HG03432 (cell line): Measurements from ENCODE around the gene PRSS38.
"Not testable (repeated sequence)": the region's sequence is repeated elsewhere in the genome, so short reads cannot be mapped to it uniquely, and the experiment has no call there.

Source experiments
- ATAC-seq: cut with Tn5 transposase; IDR thresholded peaks from one replicate; pipeline ENCODE4 v1.9.1; 2021; ENCODE audit warnings: mild to moderate bottlenecking, moderate library complexity; ENCODE audit not compliant: unreplicated experiment

PRSS38 gene

DNA sequence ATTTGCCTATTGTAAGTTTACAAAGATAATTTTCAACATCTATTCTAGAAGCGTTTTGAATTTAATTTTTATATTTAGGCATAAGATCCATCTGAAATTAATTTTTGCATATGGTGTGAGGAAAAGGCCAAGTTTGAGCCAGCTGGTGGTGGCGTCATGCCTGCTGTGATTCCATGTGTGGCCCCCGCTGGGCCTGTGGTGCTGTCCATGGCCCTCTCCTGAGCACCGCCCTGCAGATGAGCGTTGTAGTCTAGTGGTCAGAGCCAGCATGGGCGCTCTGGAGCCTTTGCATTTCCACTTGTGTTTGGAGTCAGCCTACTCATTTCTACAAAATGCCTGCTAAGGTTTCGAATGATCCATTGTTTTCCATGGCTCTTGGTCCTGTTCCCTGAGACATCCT, 22.7 kb downstream of the PRSS38 start:
- ATAC-seq: no peak

DNA sequence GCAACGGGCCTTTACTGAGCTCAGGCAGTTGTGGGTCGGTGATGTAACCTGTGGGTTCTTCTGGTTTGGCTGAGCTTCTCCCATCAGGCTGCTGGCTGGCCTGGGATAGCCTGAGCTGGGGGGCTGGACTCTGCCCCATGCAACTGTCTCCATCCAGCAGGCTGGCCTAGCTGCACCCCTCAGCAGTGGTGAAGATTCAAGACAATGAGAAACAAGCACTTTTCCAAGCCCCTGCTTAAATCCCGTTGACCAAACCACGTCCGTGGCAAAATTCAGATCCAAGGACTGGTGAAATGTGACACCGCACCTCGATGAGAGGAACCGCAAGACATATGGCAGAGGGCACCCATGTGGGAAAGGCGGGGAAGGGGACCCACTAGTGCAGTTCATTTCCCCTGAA, 25.6 kb downstream of the PRSS38 start:
- ATAC-seq: no peak

DNA sequence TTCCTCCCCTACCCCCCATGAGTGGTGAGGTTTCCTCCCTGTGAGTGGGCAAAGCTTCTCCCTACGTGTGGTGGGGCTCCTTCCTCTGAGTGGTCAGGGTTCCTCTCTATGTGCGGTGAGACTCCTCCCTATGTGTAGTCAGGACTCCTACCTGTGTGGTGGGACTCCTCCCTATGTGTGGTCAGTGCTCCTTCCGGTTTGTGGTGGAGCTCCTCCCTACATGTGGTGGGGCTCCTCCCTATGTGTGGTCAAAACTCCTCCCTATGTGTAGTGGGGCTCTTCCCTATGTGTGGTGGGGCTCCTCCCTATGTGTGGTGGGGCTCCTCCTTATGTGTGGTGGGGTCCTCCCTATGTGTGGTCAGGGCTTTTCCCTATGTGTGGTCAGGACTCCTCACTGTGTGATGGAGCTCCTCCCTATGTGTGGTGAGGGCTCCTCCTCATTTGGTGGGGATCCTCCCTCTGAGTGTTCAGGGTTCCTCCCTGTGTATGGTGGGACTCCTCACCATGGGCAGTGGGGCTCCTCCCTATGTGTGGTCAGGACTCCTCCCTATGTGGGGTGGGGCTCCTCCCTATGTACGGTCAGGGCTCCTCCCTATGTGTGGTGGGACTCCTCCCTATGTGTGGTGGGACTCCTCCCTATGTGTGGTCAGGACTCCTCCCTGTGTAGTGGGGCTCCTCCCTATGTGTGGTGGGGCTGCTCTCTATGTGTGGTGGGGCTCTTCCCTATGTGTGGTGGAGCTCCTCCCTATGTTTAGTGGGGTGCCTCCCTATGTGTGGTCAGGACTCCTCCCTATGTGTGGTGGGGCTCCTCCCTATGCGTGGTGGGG, 29.1 kb downstream of the PRSS38 start:
- no peak for ATAC-seq

DNA sequence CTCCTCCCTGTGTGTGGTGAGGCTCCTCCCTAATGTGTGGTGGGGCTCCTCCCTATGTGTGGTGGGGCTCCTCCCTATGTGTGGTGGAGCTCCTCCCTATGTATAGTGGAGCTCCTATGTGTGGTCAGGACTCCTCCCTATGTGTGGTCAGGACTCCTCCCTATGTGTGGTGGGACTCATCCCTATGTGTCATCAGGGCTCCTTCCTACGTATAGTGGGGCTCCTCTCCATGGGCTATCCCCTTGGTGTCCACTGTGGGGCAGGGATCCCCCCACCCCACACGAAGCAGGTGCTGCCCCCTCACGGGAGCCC, 29.6 kb downstream of the PRSS38 start:
- ATAC-seq: no peak

DNA sequence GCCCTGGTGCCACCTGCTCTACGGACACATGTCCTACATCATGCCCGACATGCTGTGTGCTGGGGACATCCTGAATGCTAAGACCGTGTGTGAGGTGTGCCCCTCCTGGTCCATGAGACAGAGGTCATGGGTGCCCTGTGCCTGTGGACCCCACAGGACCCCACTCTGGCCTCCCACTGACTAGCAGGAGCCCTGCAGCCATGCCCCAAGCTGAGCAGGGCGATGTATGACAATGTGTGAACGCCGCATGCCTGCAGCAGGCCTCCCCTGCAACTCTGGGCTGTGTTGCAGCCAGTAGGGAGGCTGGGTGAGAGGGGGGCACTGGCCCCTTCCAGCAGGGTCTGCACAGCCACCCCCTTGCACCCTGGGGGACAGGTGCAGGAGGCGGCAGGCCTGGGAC, 30.0 kb downstream of the PRSS38 start:
- ATAC-seq: no peak

DNA sequence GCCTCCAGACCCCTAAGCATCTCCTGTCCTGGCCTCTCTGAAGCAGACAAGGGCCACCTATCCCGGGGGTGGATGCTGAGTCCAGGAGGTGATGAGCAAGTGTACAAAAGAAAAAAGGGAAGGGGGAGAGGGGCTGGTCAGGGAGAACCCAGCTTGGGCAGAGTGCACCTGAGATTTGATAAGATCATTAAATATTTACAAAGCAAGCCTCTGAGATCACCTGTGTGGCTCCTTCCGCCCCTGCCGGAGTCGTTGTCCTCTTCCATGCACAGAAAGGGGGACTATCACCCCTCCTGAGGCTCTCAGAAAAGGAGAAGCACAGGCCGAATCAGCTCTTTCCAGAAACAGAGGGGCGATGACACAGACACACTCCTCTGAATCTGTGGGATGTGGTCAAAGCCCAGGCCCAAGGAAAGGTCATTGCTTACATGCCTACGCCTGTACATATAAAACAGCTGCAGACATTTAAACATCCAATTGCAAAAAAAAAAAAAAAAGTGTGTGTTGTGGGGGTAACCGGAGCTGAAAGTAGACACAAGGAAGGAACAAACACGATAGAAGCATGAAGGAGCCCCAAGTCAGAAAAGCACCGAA, 30.9 kb downstream of the PRSS38 start:
- no peak for ATAC-seq

DNA sequence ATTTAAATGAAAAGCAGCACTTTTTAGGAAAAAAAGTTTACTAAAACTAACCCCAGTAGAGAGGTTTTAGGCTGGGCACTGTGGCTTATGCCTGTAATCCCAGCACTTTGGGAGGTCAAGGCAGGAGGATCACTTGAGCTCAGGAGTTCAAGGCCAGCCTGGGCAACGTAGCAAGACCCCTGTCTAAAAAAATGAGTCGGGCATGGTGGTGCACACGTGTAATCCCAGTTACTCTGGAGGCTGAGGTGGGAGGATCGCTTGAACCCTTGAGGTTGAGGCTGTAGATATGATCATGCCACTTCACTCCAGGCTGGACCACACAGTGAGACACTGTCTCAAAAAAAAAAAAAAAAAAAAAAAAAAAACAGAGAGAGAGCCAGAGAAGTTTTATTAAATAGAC, 31.6 kb downstream of the PRSS38 start:
- not testable (repeated sequence) for ATAC-seq

DNA sequence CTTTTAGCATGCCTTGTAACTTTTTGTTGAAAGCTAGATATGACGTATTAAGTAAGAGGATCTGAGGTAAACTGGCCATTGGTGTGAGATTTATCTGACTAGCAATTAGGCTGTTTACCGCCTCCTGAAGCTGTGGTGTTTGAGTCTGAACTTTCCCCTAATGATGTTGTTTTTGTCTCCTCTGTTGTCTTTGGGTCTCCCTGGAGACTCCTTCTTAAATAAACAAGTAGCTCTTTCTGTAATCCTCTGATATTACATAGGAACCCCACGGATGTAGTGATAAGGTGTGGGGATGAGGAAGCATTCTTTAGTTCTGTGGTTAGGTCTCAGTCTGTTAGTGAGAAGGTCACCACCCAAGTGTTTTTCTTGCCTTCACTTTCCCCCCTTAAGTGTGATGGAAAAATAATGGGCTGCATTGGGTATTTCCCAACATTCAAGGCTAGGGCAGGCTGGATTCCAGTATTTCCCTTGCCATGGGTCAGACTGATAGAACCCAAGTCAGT, 33.0 kb downstream of the PRSS38 start:
- ATAC-seq: no peak

DNA sequence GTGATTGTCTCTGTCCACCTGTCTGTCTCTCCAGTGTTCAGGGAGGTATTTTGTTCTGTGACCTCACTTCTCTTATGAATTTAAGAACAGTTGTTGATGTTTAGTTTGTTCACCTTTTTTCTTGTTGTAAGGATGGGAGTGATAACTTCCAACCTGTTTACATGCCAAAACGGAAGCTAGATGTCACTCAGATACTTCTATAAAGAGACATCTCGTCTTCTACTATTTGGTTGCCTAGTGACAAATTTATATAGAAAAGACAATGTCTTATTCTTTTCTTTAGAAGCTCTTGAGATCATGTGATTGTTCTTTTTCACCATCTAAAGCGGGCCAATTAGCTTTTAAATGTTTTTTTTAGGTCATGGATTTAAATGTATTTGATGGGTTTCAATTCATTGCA, 33.8 kb downstream of the PRSS38 start:
- ATAC-seq: no peak

DNA sequence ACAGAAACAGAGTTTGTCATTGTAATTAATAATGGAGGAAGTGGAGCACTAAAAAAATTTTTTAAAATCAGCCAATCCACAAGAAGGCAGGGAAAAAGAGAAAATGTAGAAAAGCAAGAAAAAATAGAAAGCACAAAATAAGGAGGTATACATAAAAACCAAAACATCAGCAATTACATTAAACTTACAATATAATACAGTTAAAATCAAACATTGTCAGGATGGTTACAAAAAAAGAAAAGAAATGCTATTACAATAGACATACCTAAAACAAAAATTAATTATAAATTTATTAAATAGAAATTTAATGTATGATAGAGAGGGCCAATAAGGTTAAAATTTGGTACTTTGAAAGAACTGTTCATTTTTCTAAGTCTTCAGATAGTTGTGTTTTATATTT, 38.7 kb downstream of the PRSS38 start:
- ATAC-seq: no peak

DNA sequence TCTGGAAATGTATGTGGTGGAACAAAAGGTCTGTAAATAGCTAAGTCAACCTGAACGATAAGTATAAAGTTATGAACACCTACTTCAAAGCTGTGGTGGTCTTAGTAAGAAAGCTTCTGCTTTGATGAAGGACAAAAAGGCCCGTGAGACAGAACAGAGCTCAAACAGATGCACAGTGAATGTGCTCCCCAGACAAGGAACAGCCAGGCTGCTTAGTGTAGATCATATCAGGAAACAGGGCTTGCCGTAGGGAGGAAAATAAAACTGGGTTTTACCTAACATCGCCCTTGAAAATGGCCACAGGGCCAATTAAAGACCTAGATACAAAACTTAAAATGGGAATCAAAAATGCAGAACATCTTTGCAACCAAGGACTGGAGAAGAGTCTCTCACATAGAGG, 40.2 kb downstream of the PRSS38 start:
- ATAC-seq: no peak

DNA sequence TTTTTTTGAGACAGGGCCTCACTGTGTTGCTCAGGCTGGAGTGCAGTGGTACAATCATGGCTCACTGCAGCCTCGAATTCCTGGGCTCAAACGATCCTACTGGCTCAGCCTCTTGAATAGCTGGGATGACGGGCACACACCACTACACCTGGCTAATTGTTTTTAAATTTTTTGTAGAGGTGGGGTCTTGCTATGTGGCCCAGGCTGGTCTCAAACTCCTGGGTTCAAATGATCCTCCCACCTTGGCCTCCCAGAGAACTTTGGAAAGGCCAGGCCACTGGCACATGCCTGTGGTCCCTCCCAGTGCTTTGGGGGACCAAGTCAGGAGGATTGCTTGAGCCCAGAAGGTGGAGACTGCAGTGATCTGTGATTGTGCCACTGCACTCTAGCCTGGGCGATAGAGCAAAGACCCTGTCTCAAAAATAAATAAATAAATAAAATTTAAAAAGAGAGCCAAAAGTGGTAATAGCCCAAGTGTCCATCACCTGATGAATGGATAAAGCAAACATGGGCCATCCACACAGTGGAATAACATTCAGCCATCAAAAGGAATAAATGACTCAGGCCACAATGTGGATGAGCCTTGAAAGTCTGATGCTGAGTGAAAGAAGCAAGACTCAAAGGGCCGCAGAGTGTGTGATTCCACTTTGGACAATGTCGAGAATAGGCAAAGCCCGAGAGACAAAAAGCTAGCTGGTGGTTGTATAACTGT, 40.8 kb downstream of the PRSS38 start:
- no peak for ATAC-seq

DNA sequence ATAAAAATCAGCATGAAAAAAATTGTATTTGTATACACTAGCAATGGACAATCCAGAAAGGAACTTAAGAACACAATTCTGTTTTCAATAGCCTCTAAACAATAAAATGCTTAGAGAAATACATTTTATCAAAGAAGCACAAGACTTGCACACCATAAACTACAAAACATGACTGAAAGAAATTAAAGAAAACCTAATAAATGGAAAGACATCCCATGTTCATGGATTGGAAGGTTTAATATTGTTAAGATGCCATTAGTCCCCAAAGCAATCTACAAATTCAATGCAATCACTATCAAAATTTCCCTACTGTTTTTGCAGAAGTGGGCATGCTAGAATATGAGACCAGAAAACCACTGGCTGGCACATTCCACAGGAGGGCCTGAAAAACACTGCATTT, 49.4 kb downstream of the PRSS38 start:
- ATAC-seq: no peak

DNA sequence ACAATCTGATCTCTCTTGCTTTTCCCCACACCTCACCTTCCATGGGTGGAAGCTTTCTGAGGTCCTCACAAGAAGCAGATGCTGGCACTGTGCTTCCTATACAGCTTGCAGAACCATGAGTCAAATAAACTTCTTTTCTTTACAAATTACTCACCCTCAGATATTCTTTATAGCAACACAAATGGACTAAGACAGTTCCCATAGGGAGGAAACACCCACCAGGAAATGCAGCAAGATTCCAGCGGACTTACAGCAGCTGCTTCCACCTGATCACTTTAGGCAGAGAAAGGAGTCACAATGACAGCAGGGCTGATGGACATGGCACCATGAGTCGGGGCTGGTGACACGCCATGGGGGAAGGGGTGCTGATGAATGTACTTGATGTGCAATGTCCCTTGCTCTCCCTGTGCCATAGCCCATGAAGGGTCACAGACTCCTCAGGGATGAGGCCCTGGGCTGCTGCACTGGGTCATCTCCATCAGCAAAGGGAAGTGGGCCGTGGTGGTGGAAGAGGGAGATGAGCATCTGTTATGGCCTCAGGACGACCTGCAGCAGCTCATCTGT, 53.9 kb downstream of the PRSS38 start:
- no peak for ATAC-seq

DNA sequence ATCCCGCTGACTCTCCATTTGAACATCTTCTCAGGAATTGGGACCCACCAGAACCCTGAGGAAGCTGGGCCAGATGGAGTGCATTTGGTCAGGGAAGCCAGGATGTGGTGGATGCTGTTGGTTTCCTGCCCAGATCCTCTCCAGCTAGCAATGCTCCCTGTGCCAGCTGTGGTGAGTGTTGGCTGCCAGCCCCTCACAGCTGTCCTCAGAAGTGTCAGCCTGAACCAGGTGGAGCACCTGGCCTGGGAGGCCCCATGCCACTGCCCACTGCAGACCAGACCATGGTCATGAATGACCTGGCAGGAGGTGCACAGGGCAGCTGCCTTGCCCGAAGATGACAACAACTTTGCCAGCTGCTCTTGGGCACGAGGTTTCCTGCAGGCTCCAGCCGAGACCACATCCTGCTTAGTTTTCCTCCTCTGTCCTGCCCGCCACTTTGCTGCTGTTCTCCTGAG, 54.4 kb downstream of the PRSS38 start:
- no peak for ATAC-seq

DNA sequence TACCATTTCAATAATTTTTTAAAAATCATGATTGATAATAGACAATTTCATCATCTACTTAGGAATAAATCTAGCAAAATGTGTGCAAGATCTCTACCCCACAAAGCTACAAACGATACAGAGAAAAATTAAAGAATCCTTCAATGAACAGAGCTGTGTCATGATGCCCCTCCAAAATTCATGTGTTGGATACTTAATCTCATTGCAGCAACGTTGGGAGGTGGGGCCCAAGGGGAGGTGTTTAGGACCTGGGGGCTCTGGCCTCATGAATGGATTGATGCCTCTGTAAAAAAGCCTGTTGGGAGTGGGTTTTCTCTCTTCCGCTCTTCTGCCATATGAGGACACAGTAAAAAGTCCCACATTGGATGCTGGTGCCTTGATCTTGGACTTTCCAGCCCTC, 54.9 kb downstream of the PRSS38 start:
- ATAC-seq: no peak

DNA sequence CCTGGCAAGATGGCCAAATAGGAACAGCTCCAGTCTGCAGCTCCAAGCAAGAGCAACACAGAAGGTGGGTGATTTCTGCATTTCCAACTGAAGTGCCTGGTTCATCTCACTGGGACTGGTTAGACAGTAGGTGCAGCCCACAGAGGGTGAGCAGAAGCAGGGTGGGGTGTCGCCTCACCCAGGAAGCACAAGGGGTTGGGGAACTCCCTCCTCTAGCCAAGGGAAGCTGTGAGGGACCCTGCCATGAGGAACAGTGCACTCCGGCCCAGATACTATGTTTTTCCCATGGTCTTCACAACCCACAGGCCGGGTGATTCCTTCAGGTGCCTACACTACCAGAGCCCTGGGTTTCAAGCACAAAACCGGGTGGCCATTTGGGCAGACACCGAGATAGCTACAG, 56.4 kb downstream of the PRSS38 start:
- not testable (repeated sequence) for ATAC-seq

DNA sequence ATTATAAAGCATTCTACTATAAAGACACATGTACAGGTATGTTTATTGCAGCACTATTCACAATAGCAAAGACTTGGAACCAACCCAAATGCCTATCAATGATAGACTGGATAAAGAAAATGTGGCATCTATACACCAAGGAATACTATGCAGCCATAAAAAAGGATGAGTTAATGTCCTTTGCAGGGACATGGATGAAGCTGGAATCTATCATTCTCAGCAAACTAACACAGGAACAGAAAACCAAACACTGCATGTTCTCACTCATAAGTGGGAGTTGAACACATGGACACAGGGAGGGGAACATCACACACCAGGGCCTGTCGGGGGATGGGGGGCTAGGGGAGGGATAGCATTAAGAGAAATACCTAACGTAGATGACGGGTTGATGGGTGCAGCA, 62.3 kb downstream of the PRSS38 start:
- ATAC-seq: not testable (repeated sequence)

DNA sequence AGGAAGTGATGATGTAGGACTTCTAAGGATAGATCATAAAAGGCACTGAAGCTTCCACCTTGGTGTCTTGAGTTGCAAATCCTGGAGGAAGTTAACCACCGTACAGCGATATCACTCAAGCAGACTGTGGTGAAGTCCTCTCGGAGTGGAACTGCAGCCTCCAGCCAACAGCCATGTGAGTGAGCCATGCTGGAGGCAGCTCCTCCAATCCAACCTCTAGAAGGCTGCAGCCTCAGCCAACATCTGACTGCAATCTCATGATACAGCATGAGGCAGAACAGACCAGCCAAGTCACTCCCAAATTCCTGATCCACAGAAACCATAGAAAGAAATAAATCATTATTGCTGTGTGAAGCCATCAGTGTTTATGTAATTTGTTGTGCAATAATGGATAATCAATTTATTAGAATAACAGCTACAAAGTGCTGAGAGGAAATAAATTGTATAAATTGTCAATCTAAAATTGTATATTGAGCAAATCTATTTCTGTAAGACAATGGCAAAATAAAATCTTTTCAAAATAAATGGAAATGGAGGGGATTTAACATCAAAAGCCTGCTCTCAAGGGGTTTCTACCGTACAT, 65.0 kb downstream of the PRSS38 start:
- ATAC-seq: no peak

DNA sequence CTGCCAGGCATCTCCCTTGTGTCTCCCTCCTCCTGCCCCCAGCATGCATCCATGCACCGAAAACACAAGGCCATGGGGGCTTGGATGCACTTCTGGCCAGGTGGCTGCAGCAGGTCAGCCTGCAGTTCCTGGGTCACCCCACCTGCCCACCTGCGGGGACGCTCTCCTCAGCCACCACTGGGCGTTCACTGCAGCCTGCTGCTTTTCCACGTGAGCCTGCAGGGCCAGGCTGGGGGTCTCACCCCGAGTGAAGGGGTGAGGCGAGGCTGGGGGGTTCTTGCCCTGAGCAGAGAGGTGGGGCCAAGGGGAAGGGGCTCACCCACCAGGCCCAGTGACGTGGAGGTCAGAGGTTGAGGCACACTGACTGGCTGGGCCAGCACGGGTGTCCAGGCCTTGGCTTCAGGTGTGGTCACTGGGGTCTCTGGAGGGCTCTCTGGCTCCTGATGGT, 67.6 kb downstream of the PRSS38 start:
- no peak for ATAC-seq

DNA sequence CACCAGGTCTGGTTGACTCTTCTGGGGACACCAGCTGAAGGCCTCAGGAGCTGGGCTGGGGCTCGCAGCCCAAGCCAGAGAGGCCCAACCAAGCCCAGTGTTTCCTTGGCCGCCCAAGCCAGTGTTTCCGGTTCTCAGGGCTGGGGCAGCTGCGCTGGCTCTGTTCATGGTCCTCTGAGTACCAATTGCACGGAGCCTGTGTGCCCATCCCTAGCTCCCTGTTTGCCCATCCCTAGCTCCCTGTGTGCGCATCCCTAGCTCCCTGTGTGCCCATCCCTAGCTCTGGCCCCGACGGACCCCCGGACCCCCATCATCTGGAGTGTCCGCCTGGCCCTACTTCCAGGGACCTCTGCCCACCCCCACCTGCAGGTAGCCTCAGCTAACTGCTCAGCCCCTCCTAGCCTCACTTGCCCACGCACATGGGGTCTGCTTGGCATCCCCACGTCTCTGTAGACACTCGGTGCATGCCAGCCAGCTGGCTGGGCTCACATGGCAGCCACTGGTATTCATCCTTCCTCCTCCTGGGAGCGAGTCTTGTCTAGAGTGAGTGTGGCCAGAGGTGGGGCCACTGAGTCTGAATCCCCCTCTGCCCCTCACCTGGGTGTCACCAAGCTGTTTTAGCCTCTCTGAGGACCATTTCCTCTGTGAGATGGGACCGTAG, 68.3 kb downstream of the PRSS38 start:
- no peak for ATAC-seq
